HG02571 (cell line): ENCODE data around the gene PDE6B.

Source experiments
- ATAC-seq: cut with Tn5 transposase; IDR thresholded peaks from one replicate; pipeline ENCODE4 v1.9.1; 2021; ENCODE audit warnings: mild to moderate bottlenecking, moderate library complexity; ENCODE audit not compliant: unreplicated experiment

PDE6B gene

GRCh38 chr4:622071-622995 is 3.0 kb upstream of the PDE6B start:
- ATAC-seq, result no peak

- no peak for ATAC-seq
These were observed 2.1 kb upstream of the PDE6B start for GRCh38 chr4:622996-623913.

DNA sequence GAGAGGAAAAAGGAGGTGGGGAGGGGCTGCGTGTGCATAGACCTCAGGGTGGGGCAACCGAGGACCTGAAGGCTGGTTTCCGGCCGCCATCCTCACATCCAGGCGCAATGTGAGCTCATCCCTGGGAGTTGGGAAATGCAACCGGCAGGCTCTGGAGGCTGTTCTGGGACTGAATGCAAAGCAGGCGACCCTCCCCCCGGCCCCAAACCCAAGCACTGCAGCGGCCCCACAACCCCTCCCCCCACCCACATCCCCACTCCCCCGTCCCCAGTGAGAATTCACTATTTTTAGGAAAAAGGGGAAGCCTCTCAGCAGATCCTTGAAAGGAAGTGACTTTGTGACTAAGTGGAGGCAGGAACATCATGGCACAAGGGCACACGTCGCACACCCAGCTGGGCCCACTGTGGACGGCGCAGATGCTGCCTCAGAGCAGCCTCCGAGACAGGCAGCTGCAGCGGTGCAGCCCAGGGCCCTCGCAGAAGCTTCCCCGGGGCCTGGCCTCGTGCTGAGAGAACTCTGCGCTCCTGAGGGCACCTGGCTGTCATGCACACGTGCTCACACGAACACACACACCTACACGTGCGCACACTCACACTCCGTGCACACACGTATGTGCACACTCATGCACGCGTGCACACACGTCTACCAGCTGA is 1.3 kb upstream of the PDE6B start:
- ATAC-seq, result no peak

- ATAC-seq, result no peak
These were observed 323 bp downstream of the PDE6B start for GRCh38 chr4:625631-626161.

DNA sequence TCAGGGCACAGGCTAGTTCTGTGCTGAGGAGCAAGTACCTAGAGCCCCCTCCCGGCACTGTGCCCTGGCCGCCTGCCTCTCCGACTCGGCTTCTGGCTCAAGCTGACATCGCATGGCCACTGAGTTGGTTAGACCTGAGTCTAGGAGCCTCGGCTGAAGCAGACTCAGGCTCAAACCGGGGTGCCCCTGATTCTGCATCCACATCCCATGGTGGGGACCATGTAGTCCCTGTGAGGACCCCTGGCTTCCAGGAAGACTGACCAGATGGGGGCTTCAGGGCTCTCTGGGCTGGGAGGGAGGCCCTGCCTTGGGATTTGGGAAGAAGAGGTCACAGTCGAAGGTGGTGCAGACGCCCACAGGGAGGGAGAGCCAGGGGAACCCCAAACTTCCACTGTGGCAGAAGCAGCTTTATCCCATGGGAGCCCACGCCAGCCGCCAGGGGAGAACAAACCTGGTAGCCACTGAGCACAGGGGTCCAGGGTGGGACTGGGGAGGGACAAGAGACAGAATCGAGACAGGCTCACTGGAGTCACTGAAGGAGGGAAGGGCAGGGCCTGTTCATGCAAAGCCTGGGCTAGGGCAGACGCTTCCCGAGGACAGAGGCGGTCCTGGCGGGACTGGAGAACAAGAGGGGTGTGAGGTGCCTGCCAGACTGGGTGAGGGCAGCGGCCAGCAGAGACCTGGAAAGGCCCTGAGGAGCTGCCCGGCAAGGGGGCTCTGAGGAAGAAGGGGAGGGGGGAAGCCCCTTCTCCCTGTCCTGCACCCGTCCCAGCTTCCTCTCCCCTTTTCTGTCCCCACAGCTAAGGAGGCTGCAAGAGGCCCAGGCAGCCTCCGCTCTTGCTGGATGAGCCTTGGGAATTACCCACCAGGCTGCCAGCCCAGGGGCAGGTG is 1.1 kb downstream of the PDE6B start:
- no peak for ATAC-seq

- no peak for ATAC-seq
These were observed 2.2 kb downstream of the PDE6B start for GRCh38 chr4:627347-628125.

- ATAC-seq, result no peak
These were observed 3.0 kb downstream of the PDE6B start for GRCh38 chr4:628311-628741.

DNA sequence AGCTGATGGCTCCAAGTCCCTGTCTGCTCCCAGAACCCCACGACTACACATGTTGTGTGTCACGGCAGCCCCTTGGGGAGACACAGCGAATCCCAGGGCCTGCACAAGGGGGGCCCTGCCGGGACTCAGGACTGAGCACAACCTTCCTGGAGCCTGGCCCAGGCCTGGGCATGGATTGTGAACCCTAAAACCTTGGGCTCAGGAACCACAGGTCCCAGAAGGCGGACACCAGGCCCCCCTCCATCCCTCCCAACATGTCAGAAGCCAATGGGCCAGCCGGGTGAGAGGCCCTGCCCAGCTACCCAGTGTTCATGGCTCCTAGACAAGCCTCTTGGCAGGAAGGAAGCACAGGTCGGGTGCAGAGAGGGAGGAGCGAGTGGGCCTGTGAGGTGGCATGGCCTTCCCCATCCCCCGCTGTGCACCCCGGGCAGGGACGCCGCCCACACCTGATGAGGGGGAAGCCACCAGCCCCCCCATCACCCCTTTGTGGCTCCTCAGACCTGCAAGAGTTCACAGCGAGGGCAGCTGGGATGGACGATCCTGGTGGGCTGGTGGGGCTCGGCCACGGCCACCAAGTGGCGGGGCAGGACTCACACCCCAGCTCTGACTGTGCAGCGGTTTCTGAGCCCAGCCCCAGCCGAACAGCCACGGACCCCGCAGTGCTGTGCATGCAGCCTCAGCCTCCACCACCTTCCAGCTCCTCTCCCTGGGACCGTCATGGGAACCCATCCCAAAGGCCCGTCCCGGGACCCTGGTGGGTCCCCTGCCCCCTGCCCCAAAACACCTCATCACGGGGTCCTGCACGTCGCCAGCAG is 3.7 kb downstream of the PDE6B start:
- ATAC-seq, result no peak

- no peak for ATAC-seq
These were observed 4.2 kb downstream of the PDE6B start for GRCh38 chr4:629636-629914.

GRCh38 chr4:629915-630641 is 4.7 kb downstream of the PDE6B start:
- ATAC-seq, result no peak

DNA sequence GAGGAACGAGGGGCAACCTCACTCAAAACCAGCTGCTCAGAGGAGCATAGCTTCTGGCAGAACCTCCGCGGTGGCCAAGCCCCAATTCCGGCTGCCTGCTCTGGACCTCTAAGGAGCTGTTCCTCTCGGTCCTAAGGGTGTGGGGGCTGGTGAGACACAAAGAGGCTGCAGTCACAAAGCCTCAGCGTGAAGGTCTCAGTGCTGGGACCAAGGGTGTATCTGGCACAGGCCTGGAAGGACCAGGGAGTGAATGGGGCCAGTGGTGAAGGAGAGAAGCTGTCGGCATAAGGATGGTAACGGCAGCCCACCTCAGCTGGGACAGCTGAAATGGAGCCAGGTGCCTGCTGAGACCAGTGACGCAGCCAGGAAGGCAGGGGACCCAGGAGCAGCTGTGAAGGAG is 5.3 kb downstream of the PDE6B start:
- ATAC-seq, result no peak

- no peak for ATAC-seq
These were observed 6.9 kb downstream of the PDE6B start for GRCh38 chr4:632196-632790.

DNA sequence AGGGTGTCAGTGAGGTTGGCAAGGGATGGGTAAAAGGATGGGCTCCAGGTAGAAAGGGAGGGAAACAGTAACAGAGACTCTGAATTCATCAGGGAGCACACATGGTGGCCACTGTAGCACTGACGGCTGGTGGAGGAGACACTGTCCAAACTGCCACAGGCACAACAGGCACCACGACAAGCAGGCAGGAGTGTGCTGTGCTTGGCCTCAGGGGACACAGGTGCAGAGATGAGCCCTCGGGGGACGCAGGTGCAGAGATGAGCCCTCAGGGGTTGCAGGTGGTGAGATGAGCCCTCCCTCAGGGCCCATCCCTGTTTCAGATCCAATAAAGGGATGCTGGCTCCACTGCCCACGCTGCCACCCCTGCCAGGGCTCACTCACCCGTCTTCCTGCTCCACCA is 7.6 kb downstream of the PDE6B start:
- ATAC-seq, result no peak

DNA sequence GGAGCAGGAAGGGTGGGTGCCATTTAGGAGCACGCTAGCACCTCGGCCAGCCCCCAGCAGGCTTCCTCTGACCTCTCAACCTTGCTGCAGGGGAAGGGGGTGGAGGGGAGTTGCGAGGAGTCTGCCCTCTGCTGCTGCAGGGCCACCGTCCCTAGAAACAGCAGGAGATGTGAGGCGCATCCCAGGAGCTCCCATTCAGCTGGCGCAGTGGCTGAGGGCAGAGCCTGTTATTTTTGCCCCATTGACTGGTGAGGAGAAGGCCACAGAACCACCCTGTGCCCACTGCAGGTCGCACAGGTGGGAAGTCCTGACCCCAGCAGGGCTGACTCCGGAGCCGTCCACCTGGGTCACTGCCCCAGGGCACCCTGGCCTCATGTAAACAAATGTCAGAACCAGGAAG is 8.0 kb downstream of the PDE6B start:
- no peak for ATAC-seq

GRCh38 chr4:633976-634598 is 8.7 kb downstream of the PDE6B start:
- ATAC-seq, result no peak

DNA sequence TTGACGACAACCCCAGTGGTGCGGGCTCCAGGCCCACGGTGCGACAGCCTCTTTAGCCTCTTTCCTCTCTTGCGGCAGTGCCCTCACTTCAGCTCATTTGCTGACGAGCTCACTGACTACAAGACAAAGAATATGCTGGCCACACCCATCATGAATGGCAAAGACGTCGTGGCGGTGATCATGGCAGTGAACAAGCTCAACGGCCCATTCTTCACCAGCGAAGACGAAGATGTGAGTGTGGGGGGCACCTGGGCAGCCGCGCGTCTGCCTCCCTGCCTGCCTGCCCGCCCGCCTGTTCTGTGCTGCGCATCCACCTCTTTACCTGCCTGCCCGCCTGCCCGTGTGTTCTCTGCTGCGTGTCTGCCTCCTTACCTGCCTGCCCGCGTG is 9.2 kb downstream of the PDE6B start:
- no peak for ATAC-seq
